CD4-positive, alpha-beta T cell treated with Interleukin-2 at 100 ng/mL for 4 hours (primary cell): ENCODE results near the gene DENND6A.
A peak's percentile ranks its signal among the peaks of the same experiment; 100 is the strongest.
"Not testable (repeated sequence)": the region's sequence is repeated elsewhere in the genome, so short reads cannot be mapped to it uniquely, and the experiment has no call there.

ENCODE experiments used
- DNase-seq: peaks from one replicate; pipeline ENCODE4 v3.0.0-alpha.2; 2020; ENCODE audit warnings: low spot score

The DENND6A gene, protein sequence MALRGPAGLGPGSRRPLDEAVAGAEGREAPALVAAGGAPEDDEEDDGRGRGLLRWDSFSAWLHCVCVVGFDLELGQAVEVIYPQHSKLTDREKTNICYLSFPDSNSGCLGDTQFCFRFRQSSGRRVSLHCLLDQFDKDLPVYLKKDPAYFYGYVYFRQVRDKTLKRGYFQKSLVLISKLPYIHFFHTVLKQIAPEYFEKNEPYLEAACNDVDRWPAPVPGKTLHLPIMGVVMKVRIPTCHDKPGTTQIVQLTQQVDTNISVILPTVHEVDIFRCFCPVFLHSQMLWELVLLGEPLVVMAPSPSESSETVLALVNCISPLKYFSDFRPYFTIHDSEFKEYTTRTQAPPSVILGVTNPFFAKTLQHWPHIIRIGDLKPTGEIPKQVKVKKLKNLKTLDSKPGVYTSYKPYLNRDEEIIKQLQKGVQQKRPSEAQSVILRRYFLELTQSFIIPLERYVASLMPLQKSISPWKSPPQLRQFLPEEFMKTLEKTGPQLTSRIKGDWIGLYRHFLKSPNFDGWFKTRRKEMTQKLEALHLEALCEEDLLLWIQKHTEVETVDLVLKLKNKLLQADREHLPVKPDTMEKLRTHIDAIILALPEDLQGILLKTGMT

GRCh38 chr3:57692396-57693147 is at the start of gene DENND6A:
Gene DENND6A (minus strand): TSS chr3:57693077. CDS start chr3:57693018, 59 bp downstream.
- peak; percentile 95 for DNase-seq

- no peak for DNase-seq
Measured at GRCh38 chr3:57740027-57740426, 47.1 kb upstream of the DENND6A start.

DNA sequence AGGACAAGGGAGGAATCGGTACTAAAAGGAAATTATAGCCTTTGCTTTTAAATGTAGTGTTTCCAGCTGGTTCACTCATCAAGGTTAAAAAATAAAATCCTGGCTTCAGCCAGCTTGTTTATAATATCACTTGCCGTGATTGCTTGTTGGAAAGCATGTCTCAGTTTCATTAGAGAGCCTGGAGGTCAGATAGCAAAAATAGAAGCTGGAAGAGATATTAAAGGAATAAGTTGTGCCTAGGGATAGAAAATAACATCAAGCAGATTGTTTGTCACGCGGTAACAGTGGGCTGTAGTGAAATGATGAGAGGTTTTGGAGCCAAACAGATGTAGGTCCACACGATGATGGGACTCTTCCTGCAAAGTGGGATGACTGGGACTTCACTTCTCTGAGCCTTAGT is 45.5 kb upstream of the DENND6A start:
- DNase-seq, result no peak

GRCh38 chr3:57737840-57738239 is 45.0 kb upstream of the DENND6A start:
- DNase-seq, result no peak

- no peak for DNase-seq
Measured at GRCh38 chr3:57735405-57735804, 42.5 kb upstream of the DENND6A start.

- DNase-seq, result no peak
Measured at GRCh38 chr3:57733790-57734189, 40.9 kb upstream of the DENND6A start.

DNA sequence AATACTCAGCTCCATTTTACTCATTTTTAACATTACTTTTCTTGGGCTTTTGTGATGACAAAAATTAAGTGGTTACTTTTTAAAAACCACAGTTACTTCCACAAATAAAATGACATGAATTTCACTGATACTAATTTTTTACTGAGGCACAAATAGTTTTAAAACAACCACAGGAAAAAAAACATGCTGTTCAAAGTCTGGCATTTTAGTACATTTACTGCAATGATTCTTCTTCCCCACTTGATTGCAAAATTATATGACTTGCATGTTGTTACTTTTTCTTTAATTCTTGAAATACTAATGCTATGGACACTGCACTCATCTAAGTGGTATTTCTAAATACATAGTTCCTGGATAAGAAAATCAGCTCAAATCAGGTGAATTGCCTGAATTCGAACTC is 38.4 kb upstream of the DENND6A start:
- no peak for DNase-seq

GRCh38 chr3:57730682-57731081 is 37.8 kb upstream of the DENND6A start:
- DNase-seq, result no peak

DNA sequence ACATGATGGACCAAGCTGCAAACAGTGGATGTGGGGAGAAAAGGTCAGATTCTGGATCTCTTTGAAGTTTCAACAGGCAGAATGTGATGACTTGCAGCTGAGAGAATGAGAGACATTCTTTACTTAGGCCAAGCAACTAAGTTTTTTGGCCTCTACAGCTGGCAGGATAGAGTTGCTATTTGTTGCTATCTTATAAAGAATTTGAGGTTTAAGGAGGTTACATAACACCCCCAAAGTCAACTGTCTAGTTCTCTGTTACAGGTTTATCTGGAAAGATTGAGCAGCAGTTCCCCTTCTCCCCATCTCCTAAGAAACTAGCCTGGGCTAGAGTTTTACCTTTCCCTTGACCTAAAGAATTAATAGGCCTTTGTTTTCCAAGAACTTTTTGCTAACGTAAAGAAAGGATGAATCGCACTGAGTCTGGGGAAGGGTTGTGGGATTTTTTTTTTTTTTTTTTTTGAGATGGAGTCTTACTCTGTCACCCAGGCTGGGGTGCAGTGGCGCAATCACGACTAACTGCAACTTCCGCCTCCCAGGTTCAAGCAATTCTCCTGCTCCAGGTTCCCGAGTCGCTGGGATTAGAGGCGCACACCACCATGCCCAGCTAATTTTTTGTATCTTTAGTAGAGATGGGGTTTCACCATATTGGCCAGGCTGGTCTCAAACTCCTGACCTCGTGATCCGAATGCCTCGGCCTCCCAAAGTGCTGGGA is 36.6 kb upstream of the DENND6A start:
- DNase-seq, result no peak

GRCh38 chr3:57727106-57727505 is 34.2 kb upstream of the DENND6A start:
- DNase-seq, result no peak

DNA sequence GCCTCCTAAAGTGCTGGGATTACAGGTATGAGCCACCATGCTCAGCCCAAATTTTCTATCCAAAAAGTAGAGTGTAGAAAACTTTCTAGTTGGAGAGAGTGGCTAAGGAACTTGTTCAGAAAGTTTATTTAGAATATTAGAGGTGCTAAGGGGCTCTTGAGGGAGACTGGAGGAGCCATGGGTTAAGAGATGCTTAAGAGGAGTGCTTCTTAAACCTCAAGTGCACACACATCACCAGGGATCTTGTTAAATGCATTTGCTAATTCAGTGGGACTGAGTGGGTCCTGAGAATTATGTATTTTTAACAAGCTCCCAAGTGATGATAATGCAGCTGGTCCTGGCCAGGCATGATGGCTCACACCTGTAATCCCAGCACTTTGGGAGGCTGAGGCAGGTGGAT is 33.5 kb upstream of the DENND6A start:
- DNase-seq, result no peak

DNA sequence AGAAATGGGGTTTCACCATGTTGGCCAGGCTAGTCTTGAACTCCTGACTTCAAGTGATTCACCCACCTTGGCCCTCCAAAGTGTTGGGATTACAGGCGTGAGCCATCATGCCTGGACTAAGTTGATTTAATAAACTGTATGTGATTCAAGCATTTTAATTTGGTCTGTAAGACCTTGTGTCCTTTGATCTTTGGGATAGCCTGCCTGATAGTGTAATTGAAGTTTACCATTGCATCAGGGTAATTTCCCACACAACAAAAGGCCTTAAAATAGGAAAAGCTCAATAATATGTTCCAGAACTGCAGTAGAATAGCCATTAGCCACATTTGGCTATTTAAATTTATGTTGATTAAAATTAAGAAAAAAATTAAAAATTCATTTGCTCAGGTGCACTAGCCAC is 25.2 kb upstream of the DENND6A start:
- DNase-seq, result no peak

GRCh38 chr3:57717205-57717868 is 24.5 kb upstream of the DENND6A start:
- no peak for DNase-seq

DNA sequence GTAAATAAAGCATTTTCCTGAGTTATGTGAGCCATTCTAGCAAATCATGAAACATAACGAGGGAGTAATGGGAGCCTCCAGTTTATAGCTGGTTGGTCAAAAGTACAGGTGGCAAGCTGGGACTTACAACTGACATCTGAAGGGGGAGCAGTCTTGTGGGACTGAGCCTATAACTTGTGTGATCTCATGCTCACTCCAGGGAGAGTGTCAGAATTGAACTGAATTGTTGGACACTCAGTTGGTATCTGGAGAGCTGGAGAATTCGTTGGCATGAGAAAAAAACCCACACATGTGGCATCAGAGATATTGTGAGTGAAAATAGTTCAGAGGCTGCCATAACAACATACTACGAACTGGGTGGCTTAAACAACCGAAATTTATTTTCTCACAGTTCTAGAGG is 22.8 kb upstream of the DENND6A start:
- DNase-seq, result no peak

DNA sequence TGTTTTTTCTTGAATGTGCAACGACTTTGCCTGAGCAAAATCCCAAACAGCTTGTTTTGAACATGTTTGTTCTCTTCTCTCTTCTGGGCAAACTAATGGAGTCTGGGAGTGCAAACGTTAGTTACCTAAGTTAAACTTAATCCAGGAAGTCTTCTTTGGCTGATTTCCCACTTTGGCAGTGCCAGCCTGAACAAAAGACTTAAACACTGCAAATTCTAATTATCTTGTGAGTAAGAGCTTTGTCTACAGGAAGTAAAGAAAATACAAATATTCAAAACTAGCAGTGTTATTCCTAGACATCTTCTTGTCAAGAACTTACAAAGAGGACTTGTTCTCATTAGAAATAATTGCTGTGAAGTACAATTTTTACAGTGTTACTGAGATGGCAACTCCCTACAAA is 16.7 kb upstream of the DENND6A start:
- DNase-seq, result no peak

DNA sequence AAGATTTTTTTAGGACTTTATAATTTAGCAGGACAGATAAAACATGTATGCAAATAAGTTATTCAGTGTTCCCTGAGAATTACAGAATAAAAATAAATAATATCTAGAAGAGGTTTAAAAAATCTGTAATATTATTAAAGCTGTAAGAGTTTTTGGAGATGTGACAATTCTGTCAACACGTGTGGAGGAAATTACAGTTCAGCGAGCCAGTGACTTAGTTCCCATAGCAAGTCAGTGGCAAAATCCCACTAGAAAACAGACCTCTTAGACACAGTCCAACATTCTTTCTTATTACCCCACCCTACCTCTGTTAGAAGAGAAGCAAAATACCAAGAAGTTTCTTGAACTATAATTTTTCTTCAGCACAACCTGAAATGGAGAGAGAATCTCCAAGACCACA is 16.2 kb upstream of the DENND6A start:
- DNase-seq, result no peak

DNA sequence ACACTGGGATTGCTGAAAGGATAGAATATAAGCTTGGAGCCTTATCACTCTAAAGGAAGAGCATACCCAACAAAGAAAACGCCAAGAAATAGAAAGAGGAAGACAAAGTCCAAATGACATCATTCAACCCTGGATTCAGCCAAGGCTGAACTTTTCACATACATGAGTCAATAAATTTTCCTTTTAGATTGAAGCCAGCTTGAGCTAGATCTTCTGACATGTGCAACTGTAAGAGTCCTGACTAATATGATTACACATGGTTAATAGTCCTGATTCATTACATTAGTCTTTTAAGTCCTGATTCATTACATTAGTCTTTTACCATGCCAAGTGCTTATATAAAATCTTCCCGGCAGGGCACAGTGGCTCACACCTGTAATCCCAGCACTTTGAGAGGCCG is 13.6 kb upstream of the DENND6A start:
- DNase-seq, result no peak

- DNase-seq, result not testable (repeated sequence)
Measured at GRCh38 chr3:57705351-57705750, 12.5 kb upstream of the DENND6A start.

DNA sequence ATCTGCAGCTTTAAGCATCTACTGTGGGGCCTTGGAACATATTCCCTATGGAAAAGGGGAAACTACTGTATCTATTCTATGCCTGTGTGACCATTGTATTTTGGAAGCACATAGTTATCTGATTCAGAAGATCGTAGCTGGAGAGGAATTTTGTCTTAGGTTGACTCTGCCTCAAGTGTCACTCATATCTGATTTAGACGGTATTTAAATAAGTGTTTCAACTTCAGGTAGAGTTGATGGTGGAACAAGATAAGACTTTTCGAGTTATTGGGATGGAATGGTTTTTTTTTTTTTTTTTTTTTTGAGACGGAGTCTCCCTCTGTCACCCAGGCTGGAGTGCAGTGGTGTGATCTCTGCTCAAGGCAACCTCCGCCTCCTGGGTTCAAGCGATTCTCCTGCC is 8.9 kb upstream of the DENND6A start:
- DNase-seq, result no peak

DNA sequence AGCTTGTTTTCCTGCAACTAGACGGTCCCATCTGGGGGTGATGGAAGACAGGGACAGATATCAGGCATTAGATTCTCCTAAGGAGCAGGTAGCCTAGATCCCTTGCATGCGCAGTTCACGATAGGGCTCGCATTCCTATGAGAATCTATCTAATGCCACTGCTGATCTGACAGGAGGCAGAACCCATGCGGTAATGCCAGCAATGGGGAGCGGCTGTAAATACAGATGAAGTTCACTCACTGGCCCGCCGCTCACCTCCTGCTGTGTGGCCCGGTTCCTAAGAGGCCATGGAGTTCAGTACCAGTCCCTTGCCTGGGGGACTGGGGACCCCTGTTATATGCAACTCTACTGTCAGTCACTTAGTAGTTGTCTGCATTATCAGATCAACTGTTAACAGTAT is 7.9 kb upstream of the DENND6A start:
- DNase-seq, result no peak

DNA sequence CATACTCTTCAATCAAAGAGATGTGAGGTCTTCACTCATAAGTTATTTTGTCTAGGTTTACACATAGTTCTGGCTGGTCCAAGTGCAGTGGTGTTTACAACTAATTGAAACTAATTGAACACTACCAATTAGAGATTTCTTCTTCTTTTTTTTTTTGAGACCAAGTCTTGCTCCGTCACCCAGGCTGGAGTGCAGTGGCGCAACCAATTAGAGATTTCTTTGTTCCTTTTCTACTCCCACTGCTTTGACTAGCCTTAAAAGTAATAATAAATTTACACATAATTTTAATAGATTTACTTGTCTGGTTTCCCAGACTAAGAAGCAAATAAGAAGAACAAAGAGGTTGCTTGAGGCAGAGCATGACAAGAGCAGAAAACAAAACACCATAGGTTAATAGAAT is 6.7 kb upstream of the DENND6A start:
- no peak for DNase-seq

GRCh38 chr3:57696801-57697321 is 4.0 kb upstream of the DENND6A start:
- DNase-seq, result no peak
